ENCODE measurements around the gene IPMK. TPM values are rescaled to one million over a fixed set of nuclear protein-coding genes. Genes with fewer than 3 reads are reported as not detected.
"Not testable (repeated sequence)": the region's sequence is repeated elsewhere in the genome, so short reads cannot be mapped to it uniquely, and the experiment has no call there.

IPMK gene
- total and polyA plus RNA-seq, 9 donors = 1.5 to 4.3 (median 2.8) TPM

DNA sequence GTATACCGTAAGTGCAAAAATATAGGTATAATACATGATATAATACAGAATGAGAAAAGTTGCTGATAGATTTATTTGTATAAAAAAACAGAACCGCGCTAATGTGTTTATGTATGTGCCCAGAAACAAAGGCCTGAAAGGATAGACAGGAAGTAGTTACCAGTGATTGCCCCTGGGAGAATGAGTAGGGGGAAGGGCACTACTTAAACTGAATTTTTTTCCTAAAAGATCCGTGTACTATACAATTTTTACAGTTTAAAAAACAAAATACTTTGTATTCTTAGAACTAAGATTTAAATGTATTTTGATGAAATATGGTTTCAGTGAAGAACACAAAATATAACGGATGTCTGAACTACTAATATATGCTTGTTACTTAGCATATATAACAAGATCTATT is 2.9 kb downstream of the IPMK start:
- no peaks in the 10 kb centered on the region for H3K27me3 ChIP-seq
- 85 to 89% (median 87%) methylated on average over 5 of the region's 5 CpGs for WGBS, 3 donors
- no peaks in the 10 kb centered on the region for H3K36me3 ChIP-seq
- no peaks in the 10 kb centered on the region for H3K4me1 ChIP-seq (ENCODE audit: insufficient read depth)
- H3K27ac ChIP-seq = no peak overlapping the region
- no peak for DNase-seq
- TF ChIP-seq POLR2A (IDR thresholded peaks at IDR 0.05) (no peak), EP300 (IDR thresholded peaks at IDR 0.05) (no peak)
- TF ChIP-seq, protein P1, sequence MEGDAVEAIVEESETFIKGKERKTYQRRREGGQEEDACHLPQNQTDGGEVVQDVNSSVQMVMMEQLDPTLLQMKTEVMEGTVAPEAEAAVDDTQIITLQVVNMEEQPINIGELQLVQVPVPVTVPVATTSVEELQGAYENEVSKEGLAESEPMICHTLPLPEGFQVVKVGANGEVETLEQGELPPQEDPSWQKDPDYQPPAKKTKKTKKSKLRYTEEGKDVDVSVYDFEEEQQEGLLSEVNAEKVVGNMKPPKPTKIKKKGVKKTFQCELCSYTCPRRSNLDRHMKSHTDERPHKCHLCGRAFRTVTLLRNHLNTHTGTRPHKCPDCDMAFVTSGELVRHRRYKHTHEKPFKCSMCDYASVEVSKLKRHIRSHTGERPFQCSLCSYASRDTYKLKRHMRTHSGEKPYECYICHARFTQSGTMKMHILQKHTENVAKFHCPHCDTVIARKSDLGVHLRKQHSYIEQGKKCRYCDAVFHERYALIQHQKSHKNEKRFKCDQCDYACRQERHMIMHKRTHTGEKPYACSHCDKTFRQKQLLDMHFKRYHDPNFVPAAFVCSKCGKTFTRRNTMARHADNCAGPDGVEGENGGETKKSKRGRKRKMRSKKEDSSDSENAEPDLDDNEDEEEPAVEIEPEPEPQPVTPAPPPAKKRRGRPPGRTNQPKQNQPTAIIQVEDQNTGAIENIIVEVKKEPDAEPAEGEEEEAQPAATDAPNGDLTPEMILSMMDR (IDR thresholded peaks at IDR 0.05) = no peak
- H3K9me3 ChIP-seq = no peaks in the 10 kb centered on the region
- intact Hi-C loops (cut with DNase I) = no loop called here
- no peak overlapping the region for H3K4me3 ChIP-seq

DNA sequence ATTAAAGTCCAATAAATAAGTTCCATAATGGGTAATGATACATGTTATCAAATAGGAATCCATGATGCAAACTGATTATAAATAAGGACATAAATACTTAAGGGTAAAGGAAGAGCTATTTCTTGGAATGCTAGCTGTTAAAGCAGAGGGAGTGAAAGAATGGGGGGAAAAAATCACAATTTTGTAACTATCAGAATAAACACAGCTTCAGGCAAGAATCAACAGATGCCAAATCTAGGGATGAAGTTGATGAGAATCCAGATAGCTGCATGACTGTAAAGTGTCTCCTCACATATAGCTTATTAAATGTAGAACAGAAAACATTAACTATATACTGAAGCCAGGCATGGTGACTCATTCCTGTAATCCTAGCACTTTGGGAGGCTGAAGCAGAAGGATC is 4.9 kb downstream of the IPMK start:
- Histone ChIP-seq H3K4me3 (no peak overlapping the region), H3K27ac (no peak overlapping the region), H3K36me3 (no peaks in the 10 kb centered on the region), H3K27me3 (no peaks in the 10 kb centered on the region), H3K9me3 (no peaks in the 10 kb centered on the region), H3K4me1 (ENCODE audit: insufficient read depth) (no peaks in the 10 kb centered on the region)
- TF ChIP-seq EP300 (IDR thresholded peaks at IDR 0.05) (no peak), POLR2A (IDR thresholded peaks at IDR 0.05) (no peak)
- TF ChIP-seq, protein P1 (IDR thresholded peaks at IDR 0.05) = no peak
- DNase-seq = no peak
- intact Hi-C loops (cut with DNase I) = no loop called here

DNA sequence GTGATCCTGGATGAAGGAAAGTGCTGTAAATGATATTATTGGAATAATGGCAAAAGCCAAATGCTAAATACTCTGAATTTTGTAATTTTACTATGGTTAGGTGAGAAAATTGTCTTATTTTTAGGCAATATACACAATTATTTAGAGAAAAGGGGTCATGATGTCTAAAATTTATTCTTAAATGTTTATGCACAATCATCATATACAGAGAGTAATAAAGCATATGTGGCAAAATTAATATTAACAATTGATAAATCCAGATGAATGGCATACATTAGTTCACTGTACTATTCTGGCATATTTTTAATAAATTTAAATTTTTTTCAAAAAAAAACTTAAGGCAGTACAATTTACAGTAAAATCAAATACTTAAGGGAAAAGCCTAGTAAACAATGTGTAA is 7.4 kb downstream of the IPMK start:
- no peak for DNase-seq
- H3K4me3 ChIP-seq = no peak overlapping the region
- TF ChIP-seq EP300 (IDR thresholded peaks at IDR 0.05) (no peak), POLR2A (IDR thresholded peaks at IDR 0.05) (no peak)
- TF ChIP-seq, protein P1 (IDR thresholded peaks at IDR 0.05) = no peak
- H3K27me3 ChIP-seq = no peaks in the 10 kb centered on the region
- no peaks in the 10 kb centered on the region for H3K36me3 ChIP-seq
- H3K4me1 ChIP-seq (ENCODE audit: insufficient read depth) = no peaks in the 10 kb centered on the region
- no peaks in the 10 kb centered on the region for H3K9me3 ChIP-seq
- intact Hi-C loops (cut with DNase I) = no loop called here
- no peak overlapping the region for H3K27ac ChIP-seq

DNA sequence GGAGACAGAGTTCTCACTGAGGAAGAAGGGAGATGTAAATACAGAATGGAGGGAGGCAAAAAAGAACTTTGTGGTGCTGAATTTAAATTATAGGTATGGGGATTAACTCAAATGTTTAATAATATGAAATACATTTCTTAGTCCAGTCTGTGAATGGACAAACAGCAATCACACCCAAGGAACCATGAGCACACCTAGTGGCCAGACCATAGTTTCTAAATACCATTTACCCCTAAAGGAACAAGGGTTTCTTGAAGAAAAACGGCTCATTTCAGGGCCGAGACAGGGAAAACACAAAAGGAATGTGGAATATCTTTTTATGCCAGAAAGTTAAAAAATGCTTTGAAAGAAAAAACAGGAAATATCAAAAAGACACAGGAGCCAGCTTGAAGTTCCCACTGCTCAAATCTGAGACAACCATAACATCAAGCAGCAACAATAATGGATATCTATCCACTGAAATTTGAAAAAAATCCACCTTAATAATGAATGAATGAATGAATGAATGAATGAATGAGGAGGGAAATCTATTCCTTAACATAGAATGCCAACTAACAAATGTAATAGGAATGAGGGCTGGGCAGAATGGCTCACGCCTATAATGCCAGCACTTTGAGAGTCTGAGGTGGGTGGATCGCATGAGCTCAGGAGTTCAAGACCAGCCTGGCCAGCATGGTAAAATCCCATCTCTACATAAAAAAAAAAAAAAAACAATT is 8.6 kb downstream of the IPMK start:
- no peaks in the 10 kb centered on the region for H3K36me3 ChIP-seq
- H3K4me3 ChIP-seq = no peak overlapping the region
- DNase-seq = no peak
- TF ChIP-seq EP300 (IDR thresholded peaks at IDR 0.05) = no peak
- TF ChIP-seq, protein P1 (IDR thresholded peaks at IDR 0.05) = no peak
- TF ChIP-seq POLR2A (IDR thresholded peaks at IDR 0.05) = no peak
- H3K27ac ChIP-seq = no peak overlapping the region
- no peaks in the 10 kb centered on the region for H3K9me3 ChIP-seq
- intact Hi-C loops (cut with DNase I) = no loop called here
- 73 to 83% (median 79%) methylated on average over 4 of the region's 4 CpGs for WGBS, 3 donors
- no peaks in the 10 kb centered on the region for H3K4me1 ChIP-seq (ENCODE audit: insufficient read depth)
- no peaks in the 10 kb centered on the region for H3K27me3 ChIP-seq

DNA sequence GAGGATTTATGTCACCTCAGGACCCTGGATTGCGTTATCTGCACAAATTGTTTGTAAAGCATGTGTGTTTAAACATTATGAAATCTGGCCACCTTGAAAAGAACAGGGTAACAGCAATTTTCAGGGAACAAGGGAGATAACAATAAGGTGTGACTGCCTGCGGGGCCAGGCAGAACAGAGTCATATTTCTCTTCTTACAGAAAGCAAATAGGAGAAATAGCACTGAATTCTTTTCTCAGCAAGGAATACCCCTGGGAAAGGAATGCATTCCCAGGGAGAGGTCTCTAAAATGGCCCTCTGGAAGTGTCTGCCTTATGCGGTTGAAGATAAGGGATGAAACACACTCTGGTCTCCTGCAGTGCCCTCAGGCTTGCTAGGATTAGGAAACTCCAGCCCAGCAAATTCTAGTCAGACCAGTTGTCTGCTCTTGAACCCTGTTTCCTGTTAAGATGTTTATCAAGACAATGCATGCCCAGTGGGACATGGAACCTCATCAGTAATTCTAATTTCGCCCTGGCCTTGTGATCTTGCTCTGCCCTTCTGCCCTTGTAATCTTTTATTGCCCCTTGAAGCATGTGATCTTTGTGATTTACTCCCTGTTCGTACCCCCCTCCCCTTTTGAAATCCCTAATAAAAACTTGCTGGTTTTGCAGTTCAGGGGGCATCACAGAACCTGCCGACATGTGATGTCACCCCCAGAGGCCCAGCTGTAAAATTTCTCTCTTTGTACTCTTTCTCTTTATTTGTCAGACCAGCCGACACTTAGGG is 11.5 kb downstream of the IPMK start:
- 83 to 88% (median 88%) methylated on average over 7 of the region's 7 CpGs for WGBS, 3 donors

More for the DNA sequence above, 11.5 kb downstream of the IPMK start:
- H3K9me3 ChIP-seq; H3K4me1 ChIP-seq (ENCODE audit: insufficient read depth); H3K4me3 ChIP-seq; H3K27me3 ChIP-seq; H3K27ac ChIP-seq; intact Hi-C loops (cut with DNase I); DNase-seq; H3K36me3 ChIP-seq: not testable (repeated sequence)

Data from ovary (tissue), 9 donors.